Kidney tubule cell (primary cell): Measurements from ENCODE around the gene ACTG1.
A peak's percentile ranks its signal among the peaks of the same experiment; 100 is the strongest.

ENCODE experiments used
- DNase-seq: peaks from one replicate; pipeline ENCODE4 v3.0.0-alpha.2; 2018; ENCODE audit warnings: low spot score

ACTG1 gene

DNA sequence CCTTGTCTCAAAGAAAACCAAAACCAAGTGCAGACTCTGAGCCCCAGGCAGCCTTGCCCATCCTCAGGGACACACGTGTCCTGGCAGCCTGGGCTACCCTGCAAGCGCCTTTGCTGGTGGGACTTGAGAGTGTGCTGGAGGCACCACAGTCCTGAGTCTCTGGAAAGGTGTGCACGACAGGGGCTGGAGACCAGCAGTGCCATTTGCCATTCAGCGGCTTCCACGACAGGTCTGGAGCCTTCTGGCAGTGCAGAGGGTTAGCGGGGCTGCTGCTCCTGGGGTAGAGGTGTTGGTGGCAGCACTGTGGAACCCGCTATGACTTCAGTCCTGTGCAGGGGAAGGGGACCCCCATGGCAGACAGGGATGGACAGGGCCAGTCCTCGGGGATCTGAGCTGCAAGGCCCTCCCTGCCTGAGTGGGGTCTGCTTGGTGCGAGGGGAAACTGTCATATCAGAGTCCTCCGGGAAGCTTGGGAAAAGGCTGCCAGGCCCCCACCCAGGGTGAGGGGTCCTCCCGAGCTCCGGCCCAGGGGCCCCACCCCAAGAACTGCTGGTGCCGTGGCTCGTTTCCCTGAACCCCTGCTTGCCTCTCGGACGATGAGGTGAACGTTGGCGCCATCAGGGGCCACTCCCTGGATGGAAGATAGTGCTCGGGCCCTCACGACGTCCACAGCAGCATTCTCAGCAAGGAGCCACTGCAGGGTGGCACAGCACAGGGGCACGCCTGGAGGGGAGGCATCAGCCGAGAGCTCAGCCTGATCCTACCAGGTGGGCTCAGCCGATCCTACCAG, 32.8 kb upstream of the ACTG1 start:
- no peak for DNase-seq

DNA sequence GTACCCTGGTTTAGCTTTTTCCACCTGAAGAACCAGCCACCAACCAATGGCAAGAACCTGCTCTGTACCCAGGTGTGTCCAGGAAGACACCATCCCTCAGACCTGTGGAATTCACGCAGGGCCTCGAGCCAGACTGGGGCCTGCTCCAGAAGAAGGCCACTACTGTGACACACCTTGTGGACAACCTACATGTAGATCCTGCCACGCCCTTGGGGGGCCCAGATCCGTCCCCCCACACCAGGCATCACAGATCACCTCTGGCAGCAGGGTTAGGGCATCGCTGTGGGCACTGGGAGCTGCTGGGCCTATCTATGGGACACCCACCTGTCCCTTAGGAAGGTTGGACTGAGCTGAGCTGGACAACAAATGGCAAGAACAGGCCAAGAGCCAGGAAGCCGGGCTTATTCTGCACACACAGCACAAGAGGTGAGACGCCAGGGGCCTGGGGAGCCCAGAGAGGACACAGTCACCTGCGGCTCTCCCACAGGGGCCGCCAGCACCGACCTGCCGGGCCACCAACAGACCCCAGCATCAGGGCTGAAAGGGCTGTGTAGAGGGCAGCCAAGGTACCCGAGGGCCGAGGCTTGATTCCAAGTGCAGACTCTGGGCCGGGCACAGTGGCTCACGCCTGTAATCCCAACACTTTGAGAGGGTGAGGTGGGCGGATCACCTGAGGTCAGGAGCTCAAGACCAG, 31.8 kb upstream of the ACTG1 start:
- no peak for DNase-seq

DNA sequence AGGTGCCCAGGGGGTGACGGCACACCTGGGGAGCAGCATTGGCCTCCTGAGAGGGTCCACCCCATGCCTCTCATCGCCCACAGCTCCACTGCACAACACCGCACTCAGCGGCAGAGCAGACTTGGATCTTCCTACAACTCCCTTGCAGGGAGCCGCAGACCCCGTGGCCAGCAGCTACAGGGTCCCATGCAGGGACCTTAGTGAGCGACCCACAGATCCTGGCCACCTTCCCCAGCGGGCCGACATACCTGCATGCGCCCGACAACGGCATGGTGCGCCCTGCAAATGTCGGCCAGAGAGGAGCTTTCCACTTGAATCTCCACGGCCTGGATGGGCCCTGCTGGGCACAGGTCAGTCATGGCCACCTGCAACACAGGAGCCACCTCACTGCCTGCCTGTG, 31.2 kb upstream of the ACTG1 start:
- DNase-seq: no peak

DNA sequence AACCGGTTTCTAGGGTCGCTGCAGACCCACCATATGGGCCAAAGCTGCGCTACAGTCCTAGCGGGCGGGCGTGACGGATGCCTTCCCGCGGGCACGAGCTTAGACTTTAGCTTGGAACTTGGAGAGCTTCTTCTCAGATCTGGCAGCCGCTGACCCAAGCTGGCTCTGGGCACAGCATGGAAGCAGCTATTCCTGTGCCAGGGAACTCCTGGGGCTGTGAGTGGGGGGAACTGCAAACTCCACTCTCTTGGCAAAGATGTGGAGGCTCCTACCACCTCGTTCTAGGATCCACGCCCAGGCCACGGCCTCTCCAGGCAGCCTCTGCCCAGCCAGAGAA, 30.7 kb upstream of the ACTG1 start:
- no peak for DNase-seq

DNA sequence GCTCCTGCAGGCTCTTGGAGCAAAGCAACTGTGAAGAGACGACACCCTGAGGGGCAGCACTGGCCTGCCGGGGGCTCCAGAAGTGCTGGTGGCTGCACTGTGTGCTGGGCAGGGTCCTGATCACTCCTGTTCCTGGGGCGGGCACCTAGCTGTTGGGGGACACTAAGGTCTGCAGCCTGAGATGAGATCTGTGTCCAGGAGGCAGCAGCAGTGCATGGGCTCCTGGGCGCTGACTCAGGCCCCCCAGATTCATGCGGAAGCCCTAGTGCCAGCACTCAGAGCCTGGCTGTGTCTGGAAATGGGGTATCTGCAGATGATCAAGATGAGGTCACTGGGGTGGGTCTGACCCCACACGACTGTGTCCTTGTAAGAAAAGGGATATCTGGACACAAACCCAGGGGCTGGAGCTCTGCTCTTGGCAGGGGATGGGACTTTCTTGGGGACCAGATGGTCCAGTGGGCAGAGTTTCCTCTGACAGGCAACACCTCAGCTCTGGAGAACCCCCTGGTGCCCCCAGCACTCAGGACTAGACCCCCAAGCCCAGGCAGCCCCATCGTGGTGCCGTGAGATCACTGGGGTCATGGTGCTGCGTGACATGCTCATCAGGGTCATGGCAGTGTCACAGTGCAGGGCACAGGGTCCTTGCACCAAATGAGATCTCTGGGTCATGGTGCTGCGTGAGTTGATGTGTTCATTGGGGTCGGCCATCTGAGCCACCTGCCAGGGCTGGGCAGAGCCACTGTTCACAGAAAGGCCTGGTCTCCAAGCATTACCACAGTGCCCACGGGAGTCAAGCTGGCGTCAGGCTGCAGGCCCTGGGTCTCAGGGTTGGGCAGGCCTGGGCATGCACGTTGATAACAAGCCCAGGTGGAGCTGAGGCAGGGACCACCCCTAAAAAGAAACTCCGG, 30.1 kb upstream of the ACTG1 start:
- no peak for DNase-seq

DNA sequence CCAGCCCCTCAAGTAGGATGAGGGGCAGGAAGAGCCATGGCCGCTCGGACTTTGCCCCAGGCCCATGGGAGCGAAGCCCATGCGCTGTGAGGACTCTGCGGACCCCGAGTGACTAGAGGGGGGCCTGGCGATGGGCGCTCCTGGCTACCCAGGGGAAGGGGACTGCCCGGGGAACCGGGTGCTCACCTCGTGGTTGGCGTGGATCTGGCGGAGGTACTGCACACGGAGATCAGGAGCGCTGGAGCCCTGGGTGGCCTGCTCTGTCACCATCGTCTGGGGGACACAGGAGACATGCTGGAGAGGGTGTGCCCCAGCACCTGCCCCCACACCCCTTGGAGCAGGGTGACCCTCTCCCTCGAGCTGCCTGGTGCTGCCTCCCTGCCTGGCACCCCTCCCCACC, 28.5 kb upstream of the ACTG1 start:
- DNase-seq: no peak

DNA sequence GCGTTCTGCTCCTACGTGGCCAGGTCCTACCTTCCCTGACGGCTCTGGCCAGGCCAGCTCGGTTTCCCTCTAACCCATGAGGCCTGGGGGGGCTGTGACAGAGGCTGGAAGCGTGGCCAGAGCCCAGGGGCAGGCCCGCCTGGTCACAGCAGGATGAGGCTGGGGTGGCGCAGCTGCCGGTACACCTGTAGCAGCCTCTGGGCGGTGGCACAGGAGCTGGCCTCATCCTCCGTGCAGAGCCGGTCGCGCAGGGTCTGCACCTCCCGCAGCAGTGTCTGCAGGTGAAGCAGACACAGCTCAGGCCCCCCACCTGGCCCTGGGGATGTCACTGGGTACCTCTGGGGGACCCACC, 28.1 kb upstream of the ACTG1 start:
- no peak for DNase-seq

DNA sequence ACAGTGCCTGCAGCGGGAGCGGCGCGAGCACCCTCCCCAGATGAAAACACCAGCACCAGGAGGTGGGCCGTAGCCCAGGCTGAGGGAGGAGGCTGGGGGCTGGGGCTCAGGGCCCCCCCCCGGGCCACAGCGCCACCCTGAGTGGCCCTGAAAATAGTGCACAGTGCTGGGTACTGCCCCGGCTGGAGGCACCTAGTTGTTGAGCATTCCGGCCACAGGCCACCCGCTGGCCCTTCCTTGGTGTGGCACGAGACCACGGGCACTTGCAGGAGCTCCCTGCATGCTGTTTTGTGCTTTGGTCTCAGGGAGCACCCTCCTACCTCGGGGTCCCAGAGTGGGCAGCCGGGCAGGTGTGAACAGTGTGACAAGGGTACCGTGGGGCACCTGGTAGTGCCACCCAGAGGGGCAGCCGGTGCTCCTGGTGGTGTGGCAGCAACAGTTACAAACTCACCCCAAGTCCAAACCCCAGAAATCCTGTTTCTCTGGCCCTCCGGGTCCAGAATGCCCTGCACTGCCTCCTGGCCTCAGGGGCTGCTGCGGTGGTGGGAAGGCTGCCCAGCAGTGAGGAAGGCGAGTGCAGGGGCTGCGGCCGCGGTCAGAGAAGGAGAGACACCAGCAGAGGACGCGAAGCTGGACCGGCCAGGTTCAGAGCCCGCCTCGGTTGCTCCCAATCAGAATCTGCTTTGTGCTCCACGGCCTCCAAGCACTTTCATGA, 27.5 kb upstream of the ACTG1 start:
- DNase-seq: no peak

DNA sequence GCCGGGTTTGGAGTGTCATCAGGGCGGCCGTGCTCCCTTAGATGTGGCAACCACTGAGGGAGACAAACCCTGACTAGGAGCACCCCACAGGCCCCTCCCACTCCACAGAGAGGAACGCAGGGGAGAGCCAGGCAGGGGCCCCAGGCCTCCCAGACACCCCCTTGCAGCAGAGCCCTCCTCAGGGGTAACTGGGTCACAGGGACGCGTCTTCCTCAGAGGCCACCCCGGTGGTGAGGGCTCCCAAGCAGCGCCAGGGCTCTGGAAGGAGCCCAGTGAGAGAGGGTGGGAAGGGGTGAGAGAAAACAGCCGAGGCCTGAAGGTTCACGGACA, 26.9 kb upstream of the ACTG1 start:
- no peak for DNase-seq

DNA sequence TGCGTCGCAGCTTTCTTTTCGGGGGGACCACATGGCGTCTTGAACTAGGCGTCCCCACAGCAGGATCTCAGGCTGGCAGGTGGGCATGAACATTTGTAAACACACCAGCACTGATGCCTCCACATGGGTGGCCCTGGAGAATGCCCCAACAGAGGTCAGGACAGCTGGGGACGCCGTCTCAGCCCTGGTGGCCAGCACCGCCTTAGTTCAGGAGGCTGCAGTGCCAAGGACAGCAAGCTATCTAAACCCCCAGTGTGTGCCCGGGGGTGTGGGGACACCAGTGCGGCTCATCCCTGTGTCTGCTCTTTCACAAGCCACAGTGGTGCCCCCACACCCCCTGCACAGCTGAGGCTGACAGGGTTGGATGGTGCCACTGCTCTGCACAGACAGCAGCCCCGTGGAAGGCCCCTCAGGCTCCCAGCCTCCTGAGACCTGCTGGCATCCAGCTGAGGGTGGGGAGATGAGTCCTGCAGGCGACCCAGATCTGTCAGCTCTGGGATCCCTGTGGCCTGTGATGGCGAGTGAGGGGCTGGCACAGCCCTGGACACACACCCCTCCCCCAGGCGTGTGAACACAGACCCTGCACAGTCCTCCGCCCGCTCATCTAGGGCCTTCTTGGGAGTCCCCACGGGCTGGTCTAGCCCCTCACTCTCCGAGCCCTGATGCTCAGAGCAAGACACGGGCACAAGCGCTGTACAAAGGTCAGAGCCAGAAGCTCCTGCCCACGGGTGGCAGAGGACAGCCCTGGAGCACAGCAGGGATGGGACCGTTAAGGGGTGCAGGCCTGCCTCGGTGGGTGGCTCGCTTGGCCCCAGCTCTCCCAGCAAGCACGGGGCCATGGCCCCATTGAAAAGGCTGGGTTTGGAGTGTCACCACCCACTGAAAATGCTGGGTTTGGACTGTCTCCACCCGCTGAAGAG, 26.3 kb upstream of the ACTG1 start:
- DNase-seq: no peak

DNA sequence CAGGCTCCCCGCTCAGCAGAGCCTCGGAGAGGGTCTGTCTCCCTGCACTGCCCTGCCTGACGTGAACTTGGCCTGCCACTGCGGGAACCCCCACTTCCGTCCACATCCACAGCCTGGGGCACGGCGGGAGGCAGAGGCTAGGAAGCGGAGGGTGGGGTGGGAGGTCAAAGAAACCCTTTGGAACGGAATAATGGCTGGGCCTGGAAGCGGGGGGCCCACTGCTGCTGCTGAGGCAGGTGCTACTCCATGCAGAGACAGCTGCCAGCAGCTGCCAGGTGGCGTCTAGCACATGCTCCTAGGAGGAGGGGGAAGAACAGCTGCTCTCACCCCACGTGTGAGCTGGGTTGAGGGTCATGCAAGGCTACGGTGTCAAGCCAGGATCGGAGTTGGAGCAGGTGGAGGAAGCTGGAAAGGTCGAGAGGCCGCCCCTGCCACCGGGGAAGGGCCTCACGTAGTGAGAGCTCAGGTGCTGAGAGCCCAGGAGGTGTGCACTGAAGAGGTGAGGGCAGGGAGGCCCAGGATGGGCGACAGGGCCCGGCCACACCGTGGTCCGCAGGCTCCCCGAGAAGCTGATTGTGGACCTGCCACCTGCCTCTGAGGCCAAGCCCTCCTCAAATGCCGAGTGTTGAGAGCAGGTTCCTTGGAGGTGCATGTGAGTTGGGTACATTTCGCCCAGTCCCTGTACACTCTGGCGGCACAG, 25.4 kb upstream of the ACTG1 start:
- DNase-seq: no peak

DNA sequence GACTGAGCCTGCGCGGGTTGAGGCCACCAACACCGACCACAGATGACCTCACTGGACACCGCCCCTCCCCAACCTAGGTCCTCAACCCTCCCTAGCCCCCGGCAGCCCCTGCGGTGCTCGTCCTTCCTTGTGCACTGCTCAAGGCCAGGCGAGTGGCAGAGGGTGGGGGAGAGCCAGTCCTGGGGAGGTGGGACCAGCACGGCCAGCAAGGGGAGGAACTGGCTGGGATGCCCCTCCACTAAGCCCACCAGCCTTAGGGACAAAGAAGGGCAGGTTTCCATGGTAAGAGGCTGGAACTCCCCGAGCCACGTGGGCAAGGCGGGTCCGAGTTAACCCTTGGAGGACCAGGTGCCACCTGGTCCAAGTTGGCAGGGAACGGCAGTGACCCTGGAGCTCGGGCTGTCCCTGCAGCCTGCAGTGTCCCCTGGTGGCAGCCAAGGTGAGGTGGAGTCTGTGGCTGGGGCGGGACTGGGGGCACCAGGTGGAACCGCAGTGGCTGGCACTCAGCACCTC, 24.8 kb upstream of the ACTG1 start:
- DNase-seq: peak; percentile 60

DNA sequence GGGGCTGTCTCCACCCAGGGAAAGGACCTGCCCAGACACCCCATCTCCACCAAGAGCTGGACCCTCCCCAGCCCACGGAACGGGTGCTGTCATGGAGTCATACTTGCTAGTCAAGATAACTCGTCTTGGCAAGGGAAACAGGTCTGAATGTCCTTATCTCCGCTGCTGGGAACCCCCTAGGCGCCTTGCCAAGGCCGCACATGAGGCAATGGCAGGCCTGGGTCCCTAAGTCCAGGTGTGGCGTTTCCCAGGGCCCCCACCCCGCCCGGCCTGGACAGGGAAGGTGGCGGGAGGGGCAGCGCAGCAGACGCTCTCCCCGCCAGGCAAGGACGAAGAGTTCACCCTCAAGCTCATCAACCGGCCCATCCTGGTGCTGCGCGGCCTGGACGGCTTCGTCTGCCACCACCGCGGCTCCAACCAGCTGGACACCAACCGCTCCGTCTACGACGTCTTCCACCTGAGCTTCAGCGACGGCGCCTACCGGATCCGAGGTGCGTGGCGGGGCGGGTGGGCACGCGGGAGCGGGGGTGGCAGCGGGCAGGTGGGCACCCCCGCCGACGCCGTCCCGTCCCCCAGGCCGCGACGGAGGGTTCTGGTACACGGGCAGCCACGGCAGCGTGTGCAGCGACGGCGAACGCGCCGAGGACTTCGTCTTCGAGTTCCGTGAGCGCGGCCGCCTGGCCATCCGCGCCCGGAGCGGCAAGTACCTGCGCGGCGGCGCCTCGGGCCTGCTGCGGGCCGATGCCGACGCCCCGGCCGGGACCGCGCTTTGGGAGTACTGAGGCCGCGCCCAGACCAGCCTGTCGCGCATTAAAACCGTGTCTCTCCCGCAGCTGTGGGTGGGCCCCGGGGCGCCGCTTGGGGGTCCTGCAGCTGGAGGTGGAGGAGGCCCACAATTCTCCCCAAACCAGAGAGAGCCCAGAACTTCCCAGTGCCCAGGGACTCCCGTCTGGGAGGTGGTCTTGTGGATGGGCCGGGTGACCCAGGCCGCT, 24.0 kb upstream of the ACTG1 start:
- DNase-seq: no peak

DNA sequence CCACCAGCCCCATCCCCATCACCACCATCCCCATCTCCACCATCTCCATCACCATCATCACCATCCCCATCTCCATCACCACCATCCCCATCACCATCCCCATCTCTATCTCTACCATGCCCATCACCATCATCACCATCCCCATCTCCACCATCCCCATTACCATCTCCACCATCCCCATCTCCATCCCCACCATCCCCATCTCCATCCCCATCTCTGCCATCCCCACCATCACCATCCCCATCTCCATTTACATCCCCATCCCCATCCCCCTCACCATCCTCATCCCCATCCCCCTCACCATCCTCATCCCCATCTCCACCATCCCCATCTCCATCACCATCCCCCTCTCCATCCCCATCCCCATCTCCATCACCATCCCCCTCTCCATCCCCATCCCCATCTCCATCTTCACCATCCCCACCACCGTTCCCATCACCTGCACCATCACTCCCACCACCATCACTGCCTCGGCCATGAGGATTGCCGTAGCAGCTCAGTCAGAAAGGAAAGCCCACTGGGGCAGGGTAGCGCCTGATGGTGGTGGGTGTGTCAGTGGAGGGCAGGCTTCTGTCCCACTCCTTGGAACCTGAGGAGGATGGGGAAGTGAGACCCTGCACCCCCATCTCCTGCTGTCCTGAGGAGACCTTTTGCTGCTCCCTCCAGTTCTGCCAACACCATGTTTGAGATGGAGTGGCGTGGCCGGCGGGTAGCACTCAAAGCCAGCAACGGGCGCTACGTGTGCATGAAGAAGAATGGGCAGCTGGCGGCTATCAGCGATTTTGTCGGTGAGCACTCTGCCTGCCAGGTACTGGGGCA, 23.1 kb upstream of the ACTG1 start:
- DNase-seq: no peak

DNA sequence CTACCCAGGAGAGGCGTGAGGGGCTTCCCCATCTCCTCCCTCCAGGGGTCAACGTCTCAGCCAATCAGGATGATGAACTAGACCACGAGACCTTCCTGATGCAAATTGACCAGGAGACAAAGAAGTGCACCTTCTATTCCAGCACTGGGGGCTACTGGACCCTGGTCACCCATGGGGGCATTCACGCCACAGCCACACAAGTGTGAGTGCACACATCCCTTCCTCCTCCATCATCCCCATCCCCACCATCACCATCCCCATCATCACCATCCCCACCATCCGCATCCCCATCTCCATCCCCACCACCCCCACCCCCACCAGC, 22.4 kb upstream of the ACTG1 start:
- DNase-seq: no peak

DNA sequence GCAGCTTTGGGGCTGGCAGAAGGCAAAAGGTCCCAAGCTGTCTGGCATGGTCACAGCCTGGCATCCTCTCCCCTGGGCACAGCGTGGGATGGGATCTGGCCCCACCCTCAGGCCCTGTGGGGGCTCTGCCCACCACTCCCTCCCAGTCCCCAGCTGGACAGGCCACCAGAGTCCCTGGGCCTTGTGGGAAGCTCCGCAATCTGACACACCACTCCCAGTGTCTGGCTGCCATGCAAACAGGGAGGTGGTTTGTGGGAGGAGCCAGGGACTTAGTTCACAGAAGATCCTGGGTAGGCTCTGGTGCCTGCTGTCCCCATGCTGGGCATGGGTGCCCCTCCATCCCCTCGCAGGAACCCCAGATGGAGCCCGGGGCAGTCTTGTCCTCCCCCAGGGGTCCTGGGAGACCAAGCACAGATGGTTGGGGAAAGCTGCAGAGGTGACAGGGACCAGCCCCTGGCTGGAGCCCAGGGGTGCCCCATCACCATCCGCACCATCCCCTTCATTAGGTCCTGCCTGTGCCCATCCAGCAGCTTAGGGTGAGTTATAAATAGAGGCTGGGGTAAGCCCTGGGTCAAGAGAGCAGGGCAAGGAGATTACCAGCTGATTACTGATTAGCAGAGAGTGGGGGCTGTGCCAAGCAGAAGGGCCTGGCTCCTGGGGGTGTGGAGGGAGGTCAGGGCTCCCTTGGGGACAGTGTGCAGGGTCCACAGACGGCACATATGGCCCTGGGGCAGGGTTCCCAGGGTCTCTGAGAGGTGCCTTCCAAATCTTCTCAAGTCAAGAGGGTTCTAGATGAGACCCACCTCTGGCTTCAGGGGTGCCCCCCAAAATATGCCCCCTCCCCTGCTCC, 21.8 kb upstream of the ACTG1 start:
- no peak for DNase-seq

DNA sequence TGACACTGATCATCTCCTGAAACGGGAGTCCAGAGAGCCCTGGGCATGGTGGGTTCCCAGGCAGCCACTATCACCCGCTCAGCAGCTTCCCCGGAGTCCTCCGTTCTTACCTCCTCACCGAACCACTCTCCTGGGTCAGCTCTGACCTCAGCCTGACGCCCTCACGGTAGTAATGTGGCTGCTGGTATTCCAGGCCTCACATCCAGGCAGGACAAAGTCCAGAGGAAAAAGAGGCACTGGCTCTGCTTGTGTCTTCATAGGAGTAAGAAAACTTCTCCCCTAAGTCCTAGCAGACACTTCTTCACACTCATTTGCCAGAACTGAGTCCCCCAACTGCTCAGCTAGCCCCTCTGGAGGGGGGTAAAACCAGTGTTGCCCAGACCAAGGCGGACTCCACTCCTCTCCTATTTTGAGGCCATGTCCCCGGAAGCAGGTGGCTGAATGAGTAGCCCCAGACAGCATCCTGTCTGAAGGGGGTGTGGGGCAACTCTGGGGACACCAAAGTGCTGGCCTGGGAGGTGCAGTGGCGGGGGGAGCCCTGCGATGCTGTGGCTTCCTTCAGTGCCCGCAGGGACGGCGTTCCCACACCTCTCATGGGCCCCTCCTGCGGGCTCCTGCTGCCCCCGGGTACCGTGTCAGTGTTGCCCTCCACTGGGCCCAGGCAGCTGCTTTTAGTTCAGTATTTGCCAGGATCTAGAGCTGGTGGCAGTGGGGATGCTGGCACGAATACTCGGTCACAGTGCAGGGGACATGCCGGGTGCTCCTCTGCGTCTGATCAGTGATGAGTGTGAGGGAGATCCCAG, 20.9 kb upstream of the ACTG1 start:
- no peak for DNase-seq
